ENCODE measurements around the gene CNIH2.

Gene CNIH2

GRCh38 chr11:66235141-66235540, 42.8 kb upstream of the CNIH2 start:
- no peak for DNase-seq (ENCODE audit: low spot score)
- TF ChIP-seq CTCF (IDR thresholded peaks at IDR 0.05), result no peak

GRCh38 chr11:66237867-66238266, 40.1 kb upstream of the CNIH2 start:
- TF ChIP-seq CTCF (IDR thresholded peaks at IDR 0.05), result no peak
- DNase-seq (ENCODE audit: low spot score), result no peak
- Histone ChIP-seq H3K27ac (no peak overlapping the region), H3K4me3 (no peak overlapping the region)

More at GRCh38 chr11:66235141-66235540, 42.8 kb upstream of the CNIH2 start:
- Histone ChIP-seq H3K4me3 (no peak overlapping the region), H3K27ac (no peak overlapping the region)

GRCh38 chr11:66238786-66239413, 39.1 kb upstream of the CNIH2 start:
- H3K27ac ChIP-seq, result no peak overlapping the region
- DNase-seq (ENCODE audit: low spot score), result no peak
- no peak overlapping the region for H3K4me3 ChIP-seq
- no peak for TF ChIP-seq CTCF (IDR thresholded peaks at IDR 0.05)

GRCh38 chr11:66239511-66239910, 38.5 kb upstream of the CNIH2 start:
- Histone ChIP-seq H3K4me3 (no peak overlapping the region), H3K27ac (no peak overlapping the region)
- DNase-seq (ENCODE audit: low spot score), result no peak
- no peak for TF ChIP-seq CTCF (IDR thresholded peaks at IDR 0.05)

GRCh38 chr11:66239998-66240780, 37.8 kb upstream of the CNIH2 start:
- no peak overlapping the region for H3K4me3 ChIP-seq
- no peak for TF ChIP-seq CTCF (IDR thresholded peaks at IDR 0.05)
- DNase-seq (ENCODE audit: low spot score), result no peak
- no peak overlapping the region for H3K27ac ChIP-seq

GRCh38 chr11:66240781-66241136, 37.2 kb upstream of the CNIH2 start:
- Histone ChIP-seq H3K4me3 (no peak overlapping the region), H3K27ac (no peak overlapping the region)
- no peak for TF ChIP-seq CTCF (IDR thresholded peaks at IDR 0.05)

More at GRCh38 chr11:66240781-66241136, 37.2 kb upstream of the CNIH2 start:
- DNase-seq (ENCODE audit: low spot score), result no peak

Data from coronary artery (tissue), 2 donors.